ENCODE data around the gene FGFBP2.

- TF ChIP-seq, protein P1, sequence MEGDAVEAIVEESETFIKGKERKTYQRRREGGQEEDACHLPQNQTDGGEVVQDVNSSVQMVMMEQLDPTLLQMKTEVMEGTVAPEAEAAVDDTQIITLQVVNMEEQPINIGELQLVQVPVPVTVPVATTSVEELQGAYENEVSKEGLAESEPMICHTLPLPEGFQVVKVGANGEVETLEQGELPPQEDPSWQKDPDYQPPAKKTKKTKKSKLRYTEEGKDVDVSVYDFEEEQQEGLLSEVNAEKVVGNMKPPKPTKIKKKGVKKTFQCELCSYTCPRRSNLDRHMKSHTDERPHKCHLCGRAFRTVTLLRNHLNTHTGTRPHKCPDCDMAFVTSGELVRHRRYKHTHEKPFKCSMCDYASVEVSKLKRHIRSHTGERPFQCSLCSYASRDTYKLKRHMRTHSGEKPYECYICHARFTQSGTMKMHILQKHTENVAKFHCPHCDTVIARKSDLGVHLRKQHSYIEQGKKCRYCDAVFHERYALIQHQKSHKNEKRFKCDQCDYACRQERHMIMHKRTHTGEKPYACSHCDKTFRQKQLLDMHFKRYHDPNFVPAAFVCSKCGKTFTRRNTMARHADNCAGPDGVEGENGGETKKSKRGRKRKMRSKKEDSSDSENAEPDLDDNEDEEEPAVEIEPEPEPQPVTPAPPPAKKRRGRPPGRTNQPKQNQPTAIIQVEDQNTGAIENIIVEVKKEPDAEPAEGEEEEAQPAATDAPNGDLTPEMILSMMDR (IDR thresholded peaks at IDR 0.05; ENCODE audit: insufficient read depth, low read length): no peak
- no peak for TF ChIP-seq GABPA (IDR thresholded peaks at IDR 0.05; ENCODE audit: low read depth)
- TF ChIP-seq REST (IDR thresholded peaks at IDR 0.05; ENCODE audit: insufficient replicate concordance, low read depth): no peak
- no peak for TF ChIP-seq POLR2AphosphoS5 (IDR thresholded peaks at IDR 0.05; ENCODE audit: low read depth)
- no peak for TF ChIP-seq SPI1 (IDR thresholded peaks at IDR 0.05; ENCODE audit: borderline replicate concordance, low read depth)
Measured at GRCh38 chr4:16007471-16008095, 44.6 kb upstream of the FGFBP2 start.

Data from HL-60 (cell line).